ENCODE data around the gene TXNDC17. TPM values are rescaled to one million over a fixed set of nuclear protein-coding genes. Genes with fewer than 3 reads are reported as not detected.

Gene TXNDC17
- total and polyA plus RNA-seq, 2 of the 13 experiments (the other 11 are each of a cell fraction or from before 2014, with no cell fraction given) = 188 to 266 TPM

DNA sequence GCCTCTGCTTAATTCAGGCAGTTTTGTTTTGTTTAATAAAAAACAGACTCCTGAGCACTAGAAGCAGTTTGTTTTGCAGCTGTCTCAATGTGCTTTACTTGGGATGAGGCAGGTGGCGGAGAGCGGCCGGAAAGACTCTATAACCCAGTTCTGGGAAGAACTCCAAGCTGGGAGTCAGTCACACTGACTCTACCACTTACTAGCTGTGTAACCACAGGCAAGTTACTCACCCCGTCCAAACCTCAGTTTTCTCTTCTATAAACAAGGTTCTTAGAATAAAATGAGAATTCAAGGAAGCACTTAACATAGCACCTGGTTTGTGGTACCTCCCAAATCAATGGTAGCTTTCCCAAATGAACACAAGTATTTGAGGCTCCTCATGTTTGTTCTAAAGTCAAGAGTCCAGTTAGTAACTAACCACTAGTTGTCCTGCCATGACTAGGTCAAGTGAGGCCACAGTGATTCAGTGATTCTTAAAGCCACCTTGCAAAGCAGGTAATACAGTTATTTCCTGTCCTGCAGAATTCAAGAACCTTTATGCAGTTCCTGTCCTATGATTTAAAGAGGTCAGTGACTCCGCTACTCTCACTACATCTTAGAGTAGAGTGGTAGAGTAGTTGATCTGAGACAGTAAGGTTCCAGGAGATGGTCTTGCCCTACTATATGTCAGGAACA is 2.7 kb downstream of the TXNDC17 start:
- ChIA-PET POLR2A (no interaction called here), CTCF (ENCODE audit: low intra/inter-chr PET ratio, low total read pairs) (no interaction called here)
- Histone ChIP-seq H3K4me2 (ENCODE audit: low read depth, low read length) (no peak overlapping the region), H3K4me3 (replicated peaks in 1 of 3; ENCODE audit: insufficient read depth in 1 of 3, low read depth in 2 of 3, low read length in 3 of 3) (no peak overlapping the region), H2AFZ (ENCODE audit: low read length) (no peak overlapping the region), H3K9me3 (ENCODE audit: low read length) (no peaks in the 10 kb centered on the region), H3K79me2 (ENCODE audit: insufficient read depth, low read length) (peaks cover 41% of the 10 kb centered on the region), H3K27me3 (ENCODE audit: control insufficient read depth in 1 of 2, insufficient read depth in 2 of 2, low read length in 2 of 2) (no peaks in the 10 kb centered on the region), H3K36me3 (replicated peaks in 1 of 2; ENCODE audit: control insufficient read depth in 1 of 2, insufficient read depth in 2 of 2, low read length in 2 of 2) (peaks cover 1 to 13% of the 10 kb centered on the region in 2 experiments; a peak in 3 of 5 replicates), H3K9ac (ENCODE audit: insufficient read depth, low read depth, low read length) (no peak overlapping the region), H3K27ac (ENCODE audit: extremely low read length, insufficient read depth, low read length) (no peak overlapping the region), H3K4me1 (ENCODE audit: insufficient read depth, low read length) (peaks cover 24% of the 10 kb centered on the region), H4K20me1 (ENCODE audit: insufficient read depth, low read length) (no peaks in the 10 kb centered on the region)
- intact Hi-C loops (cut with micrococcal nuclease; ENCODE audit: unreplicated experiment) (no loop called here), in situ Hi-C loops (cut with HindIII; ENCODE audit: extremely low pct_ligation_motif_present, low pct_unique_long_range_greater_than_20kb) (loop anchor here (5.0 kb wide), 1 partner anchor 171 kb away; no protein-coding TSS in a partner anchor)
- DNase-seq (ENCODE audit: low spot score) (no peak), FAIRE-seq (no peak), ATAC-seq (no peak)
- TF ChIP-seq ZNF574 (CRISPR knock-in tag; IDR thresholded peaks at IDR 0.05) = no peak
- TF ChIP-seq POLR2A (IDR thresholded peaks at IDR 0.05; ENCODE audit: insufficient read depth in 1 of 2, low read depth in 2 of 2, low read length in 2 of 2) = peak; percentile 15 to 29; a peak in 2 of 4 replicates
- TF ChIP-seq POLR2AphosphoS2 (IDR thresholded peaks at IDR 0.05; ENCODE audit: low read depth, low read length) = 0 out of 2 replicates have a peak, but pooled peaks have one; percentile 43
- TF ChIP-seq KDM4B (CRISPR knock-in tag; IDR thresholded peaks at IDR 0.05) = no peak
- TF ChIP-seq NONO (IDR thresholded peaks at IDR 0.05) = no peak
- no peak for TF ChIP-seq NONO (CRISPR knock-in tag; conservative IDR thresholded peaks at IDR 0.05)
- BruUV-seq (replicated peaks) = no TSS peak
- WGBS (ENCODE audit: low lambda C conversion rate) = 95% methylated on average over 5 of the region's 5 CpGs

Measured in HepG2 (cell line).